Lower leg skin (tissue), 3 donors: Measurements from ENCODE around the gene MT2A.

Experiments used
- CTCF ChIP-seq, 3 donors: fragments of 450-650 bp; IDR thresholded peaks; one replicate each; pipeline ENCODE4 v1.5.1; 2016; ENCODE audit warnings: antibody characterized with exemption in 3 of 3, mild to moderate bottlenecking in 3 of 3, moderate library complexity in 2 of 3
- POLR2A ChIP-seq, 2 donors: fragments of 450-650 bp; IDR thresholded peaks; one replicate each; pipeline ENCODE4 v1.6.1; 2016 to 2017; ENCODE audit warnings: antibody characterized with exemption in 2 of 2, mild to moderate bottlenecking in 1 of 2, moderate library complexity in 1 of 2

- TF ChIP-seq CTCF (IDR thresholded peaks at IDR 0.05), result no peak
- no peak for TF ChIP-seq POLR2A (IDR thresholded peaks at IDR 0.05)
Measured at GRCh38 chr16:56631197-56631596, 22.8 kb downstream of the MT2A start.
